ENCODE results near the gene SMCHD1.

SMCHD1 gene

GRCh38 chr18:2822213-2822921, 166.8 kb downstream of the SMCHD1 start:
- no peak for DNase-seq (ENCODE audit: low read depth in 2 of 2)
- no peak overlapping the region for H3K4me3 ChIP-seq (replicated peaks in 1 of 2; ENCODE audit: low read depth in 2 of 2, low read length in 2 of 2)
- TF ChIP-seq, protein P1, sequence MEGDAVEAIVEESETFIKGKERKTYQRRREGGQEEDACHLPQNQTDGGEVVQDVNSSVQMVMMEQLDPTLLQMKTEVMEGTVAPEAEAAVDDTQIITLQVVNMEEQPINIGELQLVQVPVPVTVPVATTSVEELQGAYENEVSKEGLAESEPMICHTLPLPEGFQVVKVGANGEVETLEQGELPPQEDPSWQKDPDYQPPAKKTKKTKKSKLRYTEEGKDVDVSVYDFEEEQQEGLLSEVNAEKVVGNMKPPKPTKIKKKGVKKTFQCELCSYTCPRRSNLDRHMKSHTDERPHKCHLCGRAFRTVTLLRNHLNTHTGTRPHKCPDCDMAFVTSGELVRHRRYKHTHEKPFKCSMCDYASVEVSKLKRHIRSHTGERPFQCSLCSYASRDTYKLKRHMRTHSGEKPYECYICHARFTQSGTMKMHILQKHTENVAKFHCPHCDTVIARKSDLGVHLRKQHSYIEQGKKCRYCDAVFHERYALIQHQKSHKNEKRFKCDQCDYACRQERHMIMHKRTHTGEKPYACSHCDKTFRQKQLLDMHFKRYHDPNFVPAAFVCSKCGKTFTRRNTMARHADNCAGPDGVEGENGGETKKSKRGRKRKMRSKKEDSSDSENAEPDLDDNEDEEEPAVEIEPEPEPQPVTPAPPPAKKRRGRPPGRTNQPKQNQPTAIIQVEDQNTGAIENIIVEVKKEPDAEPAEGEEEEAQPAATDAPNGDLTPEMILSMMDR (IDR thresholded peaks at IDR 0.05; ENCODE audit: low read depth, low read length): no peak

DNA sequence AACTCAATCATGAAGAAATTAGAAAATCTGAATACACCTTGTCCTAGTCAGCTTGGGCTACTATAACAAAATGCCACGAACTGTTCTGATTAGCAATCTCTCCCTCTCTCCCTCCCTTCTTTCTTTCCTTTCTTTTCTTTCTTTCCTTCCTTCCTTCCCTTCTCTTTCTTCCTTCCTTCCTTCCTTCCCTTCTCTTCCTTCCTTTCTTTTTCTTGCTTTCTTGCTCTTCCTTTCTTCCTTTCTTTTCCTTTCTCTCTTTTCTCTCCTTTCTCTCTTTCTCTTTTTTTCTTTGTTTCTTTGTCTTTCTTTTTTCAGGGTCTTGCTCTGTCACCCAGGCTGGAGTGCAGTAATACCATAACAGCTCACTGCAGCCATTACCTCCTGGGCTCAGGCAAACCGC, 167.7 kb downstream of the SMCHD1 start:
- DNase-seq (ENCODE audit: low read depth in 2 of 2): no peak
- H3K4me3 ChIP-seq (replicated peaks in 1 of 2; ENCODE audit: low read depth in 2 of 2, low read length in 2 of 2): no peak overlapping the region
- TF ChIP-seq, protein P1 (IDR thresholded peaks at IDR 0.05; ENCODE audit: low read depth, low read length): no peak

DNA sequence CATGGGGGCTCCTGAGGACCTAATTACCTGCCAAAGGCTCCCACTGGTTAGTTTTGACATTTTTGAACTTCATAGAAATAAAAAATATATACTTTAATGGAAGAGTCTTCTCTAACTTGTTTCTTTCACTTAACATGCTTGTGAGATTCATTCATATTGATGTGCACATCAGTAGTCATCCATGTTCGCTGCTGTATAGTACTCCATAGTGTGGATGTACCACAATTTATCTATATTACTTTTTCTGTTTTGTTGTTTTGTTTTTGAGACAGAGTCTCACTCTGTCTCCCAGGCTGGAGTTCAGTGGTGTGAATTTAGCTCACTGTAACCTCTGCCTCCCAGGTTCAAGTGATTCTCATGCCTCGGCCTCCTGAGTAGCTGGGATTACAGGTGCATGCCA, 168.4 kb downstream of the SMCHD1 start:
- no peak overlapping the region for H3K4me3 ChIP-seq (replicated peaks in 1 of 2; ENCODE audit: low read depth in 2 of 2, low read length in 2 of 2)
- TF ChIP-seq, protein P1 (IDR thresholded peaks at IDR 0.05; ENCODE audit: low read depth, low read length): no peak
- DNase-seq (ENCODE audit: low read depth in 2 of 2): no peak

GRCh38 chr18:2824865-2825264, 169.3 kb downstream of the SMCHD1 start:
- DNase-seq (ENCODE audit: low read depth in 2 of 2): no peak
- no peak overlapping the region for H3K4me3 ChIP-seq (replicated peaks in 1 of 2; ENCODE audit: low read depth in 2 of 2, low read length in 2 of 2)
- TF ChIP-seq, protein P1 (IDR thresholded peaks at IDR 0.05; ENCODE audit: low read depth, low read length): no peak

GRCh38 chr18:2825613-2826175, 170.2 kb downstream of the SMCHD1 start:
- DNase-seq (ENCODE audit: low read depth in 2 of 2): peak in 1 of 2 donors; percentile 10
- TF ChIP-seq, protein P1 (IDR thresholded peaks at IDR 0.05; ENCODE audit: low read depth, low read length): no peak
- no peak overlapping the region for H3K4me3 ChIP-seq (replicated peaks in 1 of 2; ENCODE audit: low read depth in 2 of 2, low read length in 2 of 2)

- TF ChIP-seq, protein P1 (IDR thresholded peaks at IDR 0.05; ENCODE audit: low read depth, low read length): no peak
- H3K4me3 ChIP-seq (replicated peaks in 1 of 2; ENCODE audit: low read depth in 2 of 2, low read length in 2 of 2): no peak overlapping the region
Observed at GRCh38 chr18:2826581-2826980, 171.1 kb downstream of the SMCHD1 start.

More at GRCh38 chr18:2826581-2826980, 171.1 kb downstream of the SMCHD1 start:
- peak; percentile 47 to 86 for DNase-seq (ENCODE audit: low read depth in 2 of 2)
